HepG2 (cell line): ENCODE measurements around the gene ALDOA. TPM values are rescaled to one million over a fixed set of nuclear protein-coding genes. Genes with fewer than 3 reads are reported as not detected.
A peak's percentile ranks its signal among the peaks of the same experiment; 100 is the strongest.

Experiments used
- KDM5A ChIP-seq: fragments of 200-600 bp; sonication (generic); IDR thresholded peaks from 2 replicates; pipeline ENCODE4 v1.7.0; 2018; ENCODE audit warnings: antibody characterized with exemption, mild to moderate bottlenecking, low read length, borderline replicate concordance
- MLLT10 ChIP-seq: sonication (generic); formaldehyde crosslinking; IDR thresholded peaks from 2 replicates; pipeline ENCODE4 v1.4.0; 2020; ENCODE audit warnings: missing genetic modification reagents
- RARG ChIP-seq: sonication (generic); formaldehyde crosslinking; IDR thresholded peaks from 2 replicates; pipeline ENCODE4 v1.4.0; 2020; ENCODE audit warnings: low read depth, mild to moderate bottlenecking, missing genetic modification reagents
- RCOR2 ChIP-seq: IDR thresholded peaks from 2 replicates; pipeline ENCODE4 v1.6.1; 2016; ENCODE audit warnings: missing biosample characterization, missing genetic modification reagents
- REPIN1 ChIP-seq: sonication (generic); formaldehyde crosslinking; IDR thresholded peaks from 2 replicates; pipeline ENCODE4 v1.8.0; 2022; ENCODE audit warnings: missing genetic modification reagents, low read depth, mild to moderate bottlenecking, borderline replicate concordance
- ZNF496 ChIP-seq: sonication (generic); formaldehyde crosslinking; IDR thresholded peaks from 2 replicates; pipeline ENCODE4 v1.8.1; 2023; ENCODE audit warnings: mild to moderate bottlenecking, moderate library complexity, missing genetic modification reagents; ENCODE audit not compliant: insufficient replicate concordance
- ZNF530 ChIP-seq: sonication (generic); formaldehyde crosslinking; IDR thresholded peaks from 2 replicates; pipeline ENCODE4 v1.5.0; 2020; ENCODE audit warnings: low read depth, mild to moderate bottlenecking, missing genetic modification reagents
- polyA plus RNA-seq, 8 experiments: library from polyadenylated mRNA; depleted of rRNA in 3 of 8; stranded (reverse) in 7 of 8; unstranded in 1 of 8; fragments of >200 nt; fragmentation: Illumina TruSeq in 4 of 8; extraction: Trizol in 4 of 8; gene quantifications; 2 replicates each; pipeline versions ENCODE4 v1.2.1 to v1.2.3, GENCODE V29; 2011 to 2016; ENCODE audit warnings: low read depth in 4 of 8, missing spikeins in 1 of 8, mixed read lengths in 1 of 8; ENCODE audit not compliant: insufficient read depth in 1 of 8
- total RNA-seq, 5 experiments: library from RNA; depleted of rRNA; stranded (reverse); fragments of >200 nt; fragmentation: Illumina TruSeq; extraction: Trizol; gene quantifications; 2 replicates each; pipeline ENCODE4 v1.2.3, GENCODE V29; 2016; ENCODE audit warnings: low read depth in 1 of 5
- TF ChIP-seq, protein P1 (sequence below), 2 experiments: sonication (generic) in 1 of 2; formaldehyde crosslinking in 1 of 2; IDR thresholded peaks; 2 replicates each; pipeline versions ENCODE4 v1.4.0 to v1.6.1; 2018 to 2020; ENCODE audit warnings: missing genetic modification reagents in 2 of 2, borderline replicate concordance in 1 of 2, low read depth in 1 of 2, mild to moderate bottlenecking in 1 of 2, missing biosample characterization in 1 of 2
- TF ChIP-seq, protein P2 (sequence below): sonication (generic); formaldehyde crosslinking; IDR thresholded peaks from 2 replicates; pipeline ENCODE4 v1.8.0; 2022; ENCODE audit warnings: low read depth, missing genetic modification reagents
- TF ChIP-seq, protein P3 (sequence below): sonication (generic); formaldehyde crosslinking; IDR thresholded peaks from 2 replicates; pipeline ENCODE4 v1.5.0; 2020; ENCODE audit warnings: mild to moderate bottlenecking, missing genetic modification reagents
- TF ChIP-seq, protein P4 (sequence below): sonication (generic); formaldehyde crosslinking; conservative IDR thresholded peaks from 2 replicates; pipeline ENCODE4 v1.4.0; 2020; ENCODE audit warnings: missing genetic modification reagents
- TF ChIP-seq, protein P5 (sequence below): sonication (generic); formaldehyde crosslinking; IDR thresholded peaks from 2 replicates; pipeline ENCODE4 v1.8.1; 2023; ENCODE audit warnings: mild to moderate bottlenecking, inconsistent platforms, moderate library complexity, missing genetic modification reagents, borderline replicate concordance
- TF ChIP-seq, protein P6 (sequence below): sonication (generic); formaldehyde crosslinking; IDR thresholded peaks from 2 replicates; pipeline ENCODE4 v1.8.0; 2022; ENCODE audit warnings: missing genetic modification reagents, low read depth, mild to moderate bottlenecking, borderline replicate concordance
- TF ChIP-seq, protein P7 (sequence below): sonication (generic); formaldehyde crosslinking; IDR thresholded peaks from 2 replicates; pipeline ENCODE4 v1.4.0; 2020; ENCODE audit warnings: low read depth, mild to moderate bottlenecking, missing genetic modification reagents

ALDOA gene
- total and polyA plus RNA-seq, 2 of the 13 experiments (the other 11 are each of a cell fraction or from before 2014, with no cell fraction given) = 925 to 1,884 TPM

DNA sequence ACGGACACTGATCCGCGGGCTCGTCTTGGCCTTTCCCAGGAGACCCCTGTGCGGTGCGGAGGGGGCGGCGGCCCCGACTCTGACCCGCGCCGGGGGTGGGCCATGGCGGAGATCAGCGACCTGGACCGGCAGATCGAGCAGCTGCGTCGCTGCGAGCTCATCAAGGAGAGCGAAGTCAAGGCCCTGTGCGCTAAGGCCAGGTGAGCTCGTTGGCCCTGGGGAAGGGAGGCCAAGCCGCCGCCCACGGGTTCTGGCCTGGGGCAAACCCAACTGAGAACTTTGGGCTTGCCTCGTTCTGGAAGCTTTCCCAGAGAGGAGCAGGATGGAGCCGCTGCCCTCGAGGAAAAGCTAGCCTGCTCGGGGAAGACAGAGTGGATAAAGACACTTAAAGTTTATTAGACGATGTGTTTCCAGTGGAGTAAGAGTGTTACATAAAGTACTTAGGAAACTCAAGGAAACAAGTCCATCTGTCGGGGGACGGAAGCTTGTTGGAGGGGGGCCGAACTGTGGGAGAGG, 10.8 kb downstream of the ALDOA start (continued):
- TF ChIP-seq, protein P1, sequence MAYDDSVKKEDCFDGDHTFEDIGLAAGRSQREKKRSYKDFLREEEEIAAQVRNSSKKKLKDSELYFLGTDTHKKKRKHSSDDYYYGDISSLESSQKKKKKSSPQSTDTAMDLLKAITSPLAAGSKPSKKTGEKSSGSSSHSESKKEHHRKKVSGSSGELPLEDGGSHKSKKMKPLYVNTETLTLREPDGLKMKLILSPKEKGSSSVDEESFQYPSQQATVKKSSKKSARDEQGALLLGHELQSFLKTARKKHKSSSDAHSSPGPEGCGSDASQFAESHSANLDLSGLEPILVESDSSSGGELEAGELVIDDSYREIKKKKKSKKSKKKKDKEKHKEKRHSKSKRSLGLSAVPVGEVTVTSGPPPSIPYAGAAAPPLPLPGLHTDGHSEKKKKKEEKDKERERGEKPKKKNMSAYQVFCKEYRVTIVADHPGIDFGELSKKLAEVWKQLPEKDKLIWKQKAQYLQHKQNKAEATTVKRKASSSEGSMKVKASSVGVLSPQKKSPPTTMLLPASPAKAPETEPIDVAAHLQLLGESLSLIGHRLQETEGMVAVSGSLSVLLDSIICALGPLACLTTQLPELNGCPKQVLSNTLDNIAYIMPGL (CRISPR knock-in tag; IDR thresholded peaks at IDR 0.05; ENCODE audit: borderline replicate concordance in 1 of 2, low read depth in 1 of 2) = peak in 1 of 2 experiments; percentile 17; a peak in 1 of 4 replicates
- TF ChIP-seq, protein P2, sequence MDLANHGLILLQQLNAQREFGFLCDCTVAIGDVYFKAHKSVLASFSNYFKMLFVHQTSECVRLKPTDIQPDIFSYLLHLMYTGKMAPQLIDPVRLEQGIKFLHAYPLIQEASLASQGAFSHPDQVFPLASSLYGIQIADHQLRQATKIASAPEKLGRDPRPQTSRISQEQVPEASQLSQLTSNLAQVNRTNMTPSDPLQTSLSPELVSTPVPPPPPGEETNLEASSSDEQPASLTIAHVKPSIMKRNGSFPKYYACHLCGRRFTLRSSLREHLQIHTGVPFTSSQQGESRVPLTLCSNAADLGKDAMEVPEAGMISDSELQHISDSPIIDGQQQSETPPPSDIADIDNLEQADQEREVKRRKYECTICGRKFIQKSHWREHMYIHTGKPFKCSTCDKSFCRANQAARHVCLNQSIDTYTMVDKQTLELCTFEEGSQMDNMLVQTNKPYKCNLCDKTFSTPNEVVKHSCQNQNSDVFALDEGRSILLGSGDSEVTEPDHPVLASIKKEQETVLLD (CRISPR knock-in tag) = no peak
- TF ChIP-seq, protein P3, sequence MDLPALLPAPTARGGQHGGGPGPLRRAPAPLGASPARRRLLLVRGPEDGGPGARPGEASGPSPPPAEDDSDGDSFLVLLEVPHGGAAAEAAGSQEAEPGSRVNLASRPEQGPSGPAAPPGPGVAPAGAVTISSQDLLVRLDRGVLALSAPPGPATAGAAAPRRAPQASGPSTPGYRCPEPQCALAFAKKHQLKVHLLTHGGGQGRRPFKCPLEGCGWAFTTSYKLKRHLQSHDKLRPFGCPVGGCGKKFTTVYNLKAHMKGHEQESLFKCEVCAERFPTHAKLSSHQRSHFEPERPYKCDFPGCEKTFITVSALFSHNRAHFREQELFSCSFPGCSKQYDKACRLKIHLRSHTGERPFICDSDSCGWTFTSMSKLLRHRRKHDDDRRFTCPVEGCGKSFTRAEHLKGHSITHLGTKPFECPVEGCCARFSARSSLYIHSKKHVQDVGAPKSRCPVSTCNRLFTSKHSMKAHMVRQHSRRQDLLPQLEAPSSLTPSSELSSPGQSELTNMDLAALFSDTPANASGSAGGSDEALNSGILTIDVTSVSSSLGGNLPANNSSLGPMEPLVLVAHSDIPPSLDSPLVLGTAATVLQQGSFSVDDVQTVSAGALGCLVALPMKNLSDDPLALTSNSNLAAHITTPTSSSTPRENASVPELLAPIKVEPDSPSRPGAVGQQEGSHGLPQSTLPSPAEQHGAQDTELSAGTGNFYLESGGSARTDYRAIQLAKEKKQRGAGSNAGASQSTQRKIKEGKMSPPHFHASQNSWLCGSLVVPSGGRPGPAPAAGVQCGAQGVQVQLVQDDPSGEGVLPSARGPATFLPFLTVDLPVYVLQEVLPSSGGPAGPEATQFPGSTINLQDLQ = no peak
- TF ChIP-seq, protein P4, sequence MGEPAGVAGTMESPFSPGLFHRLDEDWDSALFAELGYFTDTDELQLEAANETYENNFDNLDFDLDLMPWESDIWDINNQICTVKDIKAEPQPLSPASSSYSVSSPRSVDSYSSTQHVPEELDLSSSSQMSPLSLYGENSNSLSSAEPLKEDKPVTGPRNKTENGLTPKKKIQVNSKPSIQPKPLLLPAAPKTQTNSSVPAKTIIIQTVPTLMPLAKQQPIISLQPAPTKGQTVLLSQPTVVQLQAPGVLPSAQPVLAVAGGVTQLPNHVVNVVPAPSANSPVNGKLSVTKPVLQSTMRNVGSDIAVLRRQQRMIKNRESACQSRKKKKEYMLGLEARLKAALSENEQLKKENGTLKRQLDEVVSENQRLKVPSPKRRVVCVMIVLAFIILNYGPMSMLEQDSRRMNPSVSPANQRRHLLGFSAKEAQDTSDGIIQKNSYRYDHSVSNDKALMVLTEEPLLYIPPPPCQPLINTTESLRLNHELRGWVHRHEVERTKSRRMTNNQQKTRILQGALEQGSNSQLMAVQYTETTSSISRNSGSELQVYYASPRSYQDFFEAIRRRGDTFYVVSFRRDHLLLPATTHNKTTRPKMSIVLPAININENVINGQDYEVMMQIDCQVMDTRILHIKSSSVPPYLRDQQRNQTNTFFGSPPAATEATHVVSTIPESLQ (CRISPR knock-in tag) = no peak
- TF ChIP-seq REPIN1 (CRISPR knock-in tag) (no peak), ZNF530 (CRISPR knock-in tag) (no peak), KDM5A (peak; percentile 48), ZNF496 (no peak), RARG (CRISPR knock-in tag) (0 out of 2 replicates have a peak, but pooled peaks have one; percentile 56), MLLT10 (CRISPR knock-in tag) (no peak), RCOR2 (CRISPR knock-in tag) (no peak)
- TF ChIP-seq, protein P5, sequence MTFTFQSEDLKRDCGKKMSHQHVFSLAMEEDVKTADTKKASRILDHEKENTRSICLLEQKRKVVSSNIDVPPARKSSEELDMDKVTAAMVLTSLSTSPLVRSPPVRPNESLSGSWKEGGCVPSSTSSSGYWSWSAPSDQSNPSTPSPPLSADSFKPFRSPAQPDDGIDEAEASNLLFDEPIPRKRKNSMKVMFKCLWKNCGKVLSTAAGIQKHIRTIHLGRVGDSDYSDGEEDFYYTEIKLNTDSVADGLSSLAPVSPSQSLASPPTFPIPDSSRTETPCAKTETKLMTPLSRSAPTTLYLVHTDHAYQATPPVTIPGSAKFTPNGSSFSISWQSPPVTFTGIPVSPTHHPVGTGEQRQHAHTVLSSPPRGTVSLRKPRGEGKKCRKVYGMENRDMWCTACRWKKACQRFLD (CRISPR knock-in tag) = peak; percentile 60; the same call in 1 of the 2 replicates
- TF ChIP-seq, protein P6, sequence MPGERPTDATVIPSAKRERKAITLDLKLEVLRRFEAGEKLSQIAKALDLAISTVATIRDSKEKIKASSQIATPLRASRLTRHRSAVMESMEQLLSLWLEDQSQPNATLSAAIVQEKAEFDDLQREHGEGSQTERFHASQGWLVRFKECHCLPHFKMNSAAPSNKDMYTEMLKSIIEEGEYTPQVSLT (CRISPR knock-in tag) = no peak
- TF ChIP-seq, protein P7, sequence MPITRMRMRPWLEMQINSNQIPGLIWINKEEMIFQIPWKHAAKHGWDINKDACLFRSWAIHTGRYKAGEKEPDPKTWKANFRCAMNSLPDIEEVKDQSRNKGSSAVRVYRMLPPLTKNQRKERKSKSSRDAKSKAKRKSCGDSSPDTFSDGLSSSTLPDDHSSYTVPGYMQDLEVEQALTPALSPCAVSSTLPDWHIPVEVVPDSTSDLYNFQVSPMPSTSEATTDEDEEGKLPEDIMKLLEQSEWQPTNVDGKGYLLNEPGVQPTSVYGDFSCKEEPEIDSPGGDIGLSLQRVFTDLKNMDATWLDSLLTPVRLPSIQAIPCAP (CRISPR knock-in tag) = 0 out of 2 replicates have a peak, but pooled peaks have one; percentile 37
